ENCODE results near the gene HAUS7.

Gene HAUS7

GRCh38 chrX:153433161-153433680 is 37.2 kb downstream of the HAUS7 start:
- no peak for FAIRE-seq

GRCh38 chrX:153430796-153431195 is 39.6 kb downstream of the HAUS7 start:
- FAIRE-seq, result no peak

DNA sequence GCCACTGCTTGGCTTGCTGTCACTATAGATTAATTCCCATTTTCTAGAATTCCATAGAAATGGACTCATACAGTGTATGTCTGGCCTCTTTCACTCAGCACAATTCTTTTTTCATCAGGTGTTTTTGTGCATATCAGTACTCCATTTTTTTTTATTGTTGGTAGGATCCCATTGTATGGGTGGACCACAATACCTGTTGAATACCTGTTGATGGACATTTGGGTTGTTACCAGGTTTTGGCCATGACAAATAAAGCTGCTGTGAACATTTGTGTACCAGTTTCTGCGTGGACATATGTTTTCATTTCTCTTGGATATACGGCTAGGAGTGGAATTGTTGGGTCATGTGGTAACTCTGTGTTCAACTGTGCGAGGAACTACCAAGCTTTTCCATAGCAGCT is 44.2 kb downstream of the HAUS7 start:
- FAIRE-seq, result no peak

GRCh38 chrX:153423652-153424051 is 46.7 kb downstream of the HAUS7 start:
- FAIRE-seq, result no peak

GRCh38 chrX:153421856-153422255 is 48.5 kb downstream of the HAUS7 start:
- no peak for FAIRE-seq

DNA sequence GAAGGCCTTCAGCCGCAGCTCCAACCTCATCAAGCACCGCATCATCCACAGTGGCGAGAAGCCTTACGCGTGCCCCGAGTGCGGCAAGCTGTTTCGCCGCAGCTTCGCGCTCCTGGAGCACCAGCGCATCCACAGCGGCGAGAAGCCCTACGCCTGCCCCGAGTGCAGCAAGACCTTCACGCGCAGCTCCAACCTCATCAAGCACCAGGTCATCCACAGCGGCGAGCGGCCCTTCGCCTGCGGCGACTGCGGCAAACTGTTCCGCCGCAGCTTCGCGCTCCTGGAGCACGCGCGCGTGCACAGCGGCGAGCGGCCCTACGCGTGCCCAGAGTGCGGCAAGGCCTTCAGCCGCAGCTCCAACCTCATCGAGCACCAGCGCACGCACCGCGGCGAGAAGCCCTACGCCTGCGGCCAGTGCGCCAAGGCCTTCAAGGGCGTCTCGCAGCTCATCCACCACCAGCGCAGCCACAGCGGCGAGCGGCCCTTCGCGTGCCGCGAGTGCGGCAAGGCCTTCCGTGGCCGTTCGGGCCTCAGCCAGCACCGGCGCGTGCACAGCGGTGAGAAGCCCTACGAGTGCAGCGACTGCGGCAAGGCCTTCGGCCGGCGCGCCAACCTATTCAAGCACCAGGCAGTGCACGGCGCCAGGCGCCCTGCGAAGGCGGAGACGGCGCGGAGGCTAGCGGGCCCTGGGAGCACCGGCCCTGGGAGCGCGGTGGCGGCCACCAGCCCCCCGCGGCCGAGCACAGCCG is 49.4 kb downstream of the HAUS7 start:
- FAIRE-seq, result no peak

- FAIRE-seq, result no peak
Observed at GRCh38 chrX:153417637-153418036, 52.7 kb downstream of the HAUS7 start.

DNA sequence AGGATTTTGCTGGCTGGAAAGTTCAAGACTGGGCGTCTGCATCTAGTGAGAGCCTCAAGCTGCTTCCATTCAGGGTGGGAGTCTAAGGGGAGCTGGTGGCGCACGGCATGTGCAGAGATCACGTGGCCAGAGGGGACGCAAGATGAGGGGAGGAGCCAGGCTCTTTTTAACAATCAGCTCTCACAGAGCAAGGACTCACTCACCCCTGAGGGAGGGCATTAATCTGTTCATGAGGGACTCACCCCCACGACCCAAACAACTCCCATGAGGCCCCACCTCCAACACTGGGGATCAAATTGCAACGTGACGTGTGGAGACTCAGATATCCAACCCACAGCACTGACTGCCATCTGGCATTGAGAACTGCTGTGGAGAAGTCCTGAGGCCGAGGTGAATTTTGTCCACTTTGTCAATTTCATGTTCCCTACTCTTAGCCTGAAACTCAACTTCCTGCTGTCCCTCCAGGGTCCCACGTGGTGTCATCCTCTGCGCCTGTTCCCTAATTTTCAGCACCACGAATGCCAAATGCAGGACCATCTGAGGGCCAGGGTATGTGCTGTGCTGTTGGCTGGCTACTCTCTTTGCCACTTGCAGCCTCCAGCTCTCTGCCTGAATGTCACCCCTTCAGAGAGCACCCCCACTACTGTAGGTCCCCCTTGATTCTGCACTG is 53.5 kb downstream of the HAUS7 start:
- no peak for FAIRE-seq

DNA sequence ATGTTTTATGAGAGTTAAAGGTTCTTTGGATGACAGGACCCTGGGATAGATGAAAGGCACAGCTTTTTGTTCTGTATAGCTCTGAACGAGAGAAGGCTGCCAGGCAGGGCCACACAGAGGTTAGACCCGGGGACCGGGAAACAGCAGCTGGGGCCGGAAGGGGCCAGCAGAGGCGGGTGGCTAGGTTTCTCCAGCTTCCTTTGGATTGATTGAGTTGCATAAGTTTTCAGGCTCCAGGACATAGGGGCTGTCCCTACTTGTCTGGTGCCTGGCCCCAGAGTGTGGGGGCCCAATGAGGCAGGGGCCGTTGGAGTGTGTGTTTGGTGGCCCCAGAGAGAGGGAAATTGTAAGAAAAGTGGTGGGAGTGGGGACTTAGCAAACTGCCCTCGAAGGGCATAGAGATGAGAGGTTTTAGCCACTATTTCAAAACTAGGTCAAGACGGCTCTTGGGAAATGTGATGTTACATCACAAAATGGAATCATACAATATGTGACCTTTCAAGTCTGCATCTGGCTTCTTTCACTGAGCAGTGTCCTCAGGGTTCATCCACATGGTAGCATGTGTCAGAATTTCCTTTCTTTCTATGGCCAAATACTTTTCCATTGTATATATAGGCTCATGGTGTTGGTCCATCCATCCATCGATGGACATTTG is 55.4 kb downstream of the HAUS7 start:
- FAIRE-seq, result no peak

GRCh38 chrX:153413731-153414130 is 56.6 kb downstream of the HAUS7 start:
- no peak for FAIRE-seq

GRCh38 chrX:153412746-153413720 is 57.3 kb downstream of the HAUS7 start:
- FAIRE-seq, result no peak

GRCh38 chrX:153411988-153412574 is 58.3 kb downstream of the HAUS7 start:
- FAIRE-seq, result no peak

GRCh38 chrX:153411255-153411987 is 59.0 kb downstream of the HAUS7 start, which contains the start of gene ZFP92:
Gene ZFP92, plus strand, starts transcription at chrX:153411472. Its CDS starts 6,851 bp downstream, at chrX:153418323.
- no peak for FAIRE-seq

GRCh38 chrX:153410888-153411254 is 59.5 kb downstream of the HAUS7 start:
- no peak for FAIRE-seq

DNA sequence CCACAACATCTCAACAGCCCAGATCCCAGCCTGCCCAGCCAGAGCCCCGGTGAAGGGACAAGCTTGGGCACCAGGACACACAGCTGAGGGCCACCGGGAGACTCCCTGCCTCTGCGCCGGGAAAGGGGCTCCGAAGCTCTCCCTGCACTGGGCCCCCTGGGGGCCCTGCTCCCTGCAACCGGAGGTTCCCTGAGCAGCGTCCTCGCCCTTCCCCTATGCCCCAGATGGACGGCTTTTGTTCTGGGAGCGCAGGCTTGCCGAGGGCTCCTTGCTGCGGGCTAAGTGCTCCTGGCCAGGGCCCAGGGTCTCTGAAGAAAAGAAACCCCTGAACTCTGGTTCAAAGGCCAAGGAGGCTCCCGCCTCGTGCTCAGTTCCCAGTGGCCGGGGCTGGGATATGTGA is 60.0 kb downstream of the HAUS7 start:
- FAIRE-seq, result no peak

GRCh38 chrX:153409414-153410101 is 60.8 kb downstream of the HAUS7 start:
- no peak for FAIRE-seq

GRCh38 chrX:153408871-153409351 is 61.5 kb downstream of the HAUS7 start:
- FAIRE-seq, result no peak

DNA sequence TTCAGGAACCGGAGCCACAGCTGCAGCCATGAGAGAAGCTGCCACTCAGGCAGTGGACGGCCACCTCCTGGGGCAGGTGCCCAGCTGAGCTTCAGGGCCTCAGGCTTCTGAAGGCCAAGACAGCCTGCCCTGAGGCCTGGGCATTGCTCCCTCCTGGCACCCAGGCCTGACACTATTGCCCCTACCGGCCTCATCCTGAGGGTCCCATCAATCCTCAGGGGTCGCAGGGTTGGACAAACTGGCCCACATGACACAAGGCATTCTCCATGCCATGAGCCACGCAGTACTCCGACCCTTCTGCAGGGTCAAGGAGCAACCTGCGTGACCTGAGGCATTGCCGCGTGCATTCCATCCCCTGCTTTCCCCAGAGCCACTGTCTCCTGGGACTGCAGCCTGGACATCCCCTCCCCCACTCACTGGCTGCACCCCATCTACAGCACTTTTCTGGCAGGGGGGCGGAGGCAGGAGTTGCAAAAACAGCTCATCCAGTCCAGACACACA is 62.1 kb downstream of the HAUS7 start:
- no peak for FAIRE-seq

DNA sequence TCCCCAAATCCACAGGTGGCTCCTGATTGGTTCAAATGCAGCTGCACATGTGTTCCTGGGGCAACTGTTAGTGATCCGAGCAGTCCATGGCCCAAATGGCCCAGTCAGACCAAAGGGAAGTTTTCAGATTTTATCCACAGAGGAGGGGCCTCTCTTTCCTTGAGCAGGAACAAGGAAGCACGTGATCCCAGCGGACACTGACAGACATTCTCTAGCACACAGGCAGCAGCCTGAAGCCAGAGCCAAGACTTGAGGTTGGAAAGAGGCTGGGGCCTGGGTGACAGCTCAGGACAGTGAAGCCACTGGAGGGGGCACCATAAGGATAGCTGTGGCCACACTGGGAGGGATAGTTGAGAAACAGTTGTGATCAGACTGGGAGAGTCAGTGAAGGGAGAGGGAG is 62.6 kb downstream of the HAUS7 start:
- FAIRE-seq, result no peak

DNA sequence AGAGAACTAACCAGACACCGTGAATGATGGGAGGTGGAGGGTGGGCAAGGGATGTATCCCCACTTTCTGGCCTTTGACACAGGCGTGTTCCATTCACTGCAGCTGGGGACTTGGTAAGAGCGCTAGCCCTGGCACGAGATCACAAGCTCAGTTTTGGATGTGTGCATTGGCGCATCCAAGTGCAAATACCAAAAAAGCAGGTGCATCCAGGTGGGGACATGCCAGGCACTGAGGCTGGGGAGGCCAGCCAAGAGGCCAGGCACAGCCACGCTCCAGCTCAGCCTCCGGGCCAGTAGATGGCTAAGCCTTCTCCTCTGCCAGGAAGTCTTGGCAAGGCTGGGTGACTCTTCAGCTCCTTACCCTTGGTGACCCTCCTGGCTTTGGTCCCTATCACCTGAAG is 63.5 kb downstream of the HAUS7 start:
- no peak for FAIRE-seq
